NCI-H82 treated with DMSO at 0.1 percent for 48 hours (cell line): ENCODE data around the gene SIK3.

Experiments
- DNase-seq: peaks from one replicate; lab custom pipeline; 2025; ENCODE audit not compliant: unreplicated experiment; lab: John Stamatoyannopoulos, UW

The SIK3 gene

GRCh38 chr11:116829525-116830183, 268.6 kb downstream of the SIK3 start, which contains the start of gene APOC3:
TSS of gene APOC3 (plus strand) at chr11:116829907. CDS start at chr11:116830583, 676 bp downstream.
- no peak for DNase-seq

- no peak for DNase-seq
Measured at GRCh38 chr11:116828632-116829524, 269.4 kb downstream of the SIK3 start.

- DNase-seq, result no peak
Measured at GRCh38 chr11:116827461-116827860, 270.8 kb downstream of the SIK3 start.

- DNase-seq, result no peak
Measured at GRCh38 chr11:116826751-116827431, 271.3 kb downstream of the SIK3 start.

- no peak for DNase-seq
Measured at GRCh38 chr11:116825854-116826750, 272.1 kb downstream of the SIK3 start.

- no peak for DNase-seq
Measured at GRCh38 chr11:116825434-116825833, 272.8 kb downstream of the SIK3 start.

GRCh38 chr11:116823031-116823843, 275.0 kb downstream of the SIK3 start, which contains the start of gene APOA4:
TSS of gene APOA4 (minus strand) at chr11:116823304. CDS start at chr11:116823191, 113 bp downstream.
- DNase-seq, result no peak

- no peak for DNase-seq
Measured at GRCh38 chr11:116822575-116822974, 275.7 kb downstream of the SIK3 start.

- DNase-seq, result no peak
Measured at GRCh38 chr11:116821050-116821918, 276.9 kb downstream of the SIK3 start.

GRCh38 chr11:116819049-116819448, 279.2 kb downstream of the SIK3 start:
- no peak for DNase-seq

GRCh38 chr11:116814502-116814901, 283.7 kb downstream of the SIK3 start:
- no peak for DNase-seq

GRCh38 chr11:116813781-116814471, 284.3 kb downstream of the SIK3 start:
- no peak for DNase-seq

GRCh38 chr11:116813170-116813569, 285.1 kb downstream of the SIK3 start:
- no peak for DNase-seq

GRCh38 chr11:116812109-116812508, 286.1 kb downstream of the SIK3 start:
- no peak for DNase-seq

- no peak for DNase-seq
Measured at GRCh38 chr11:116811194-116811593, 287.0 kb downstream of the SIK3 start.

- no peak for DNase-seq
Measured at GRCh38 chr11:116808262-116809175, 289.7 kb downstream of the SIK3 start.
